Adrenal gland (tissue), 12 donors: Measurements from ENCODE around the gene TDRD10. TPM values are rescaled to one million over a fixed set of nuclear protein-coding genes. Genes with fewer than 3 reads are reported as not detected.

Experiments used
- DNase-seq, 7 donors: peaks; one replicate each; pipeline ENCODE4 v3.0.0-alpha.2; 2019 to 2020
- H3K27ac ChIP-seq, 5 donors: fragments of 200-600 bp; sonication (generic) in 4 of 5; 1 replicate in 3 of 5; 2 replicates in 2 of 5; pipeline versions ENCODE4 v1.5.1 to v1.8.0; 2016 to 2020; ENCODE audit warnings: mild to moderate bottlenecking in 1 of 5
- H3K27me3 ChIP-seq: fragments of 200-600 bp; 2 replicates; pipeline ENCODE4 v1.8.0; 2021
- H3K36me3 ChIP-seq, 2 donors: fragments of 200-600 bp; replicated peaks in 1 of 2; 1 replicate in 1 of 2; 2 replicates in 1 of 2; pipeline versions ENCODE4 v1.5.1 to v1.8.0; 2018 to 2022
- H3K4me1 ChIP-seq, 2 donors: fragments of 200-600 bp; replicated peaks in 1 of 2; 1 replicate in 1 of 2; 2 replicates in 1 of 2; pipeline versions ENCODE4 v1.5.1 to v1.8.0; 2018 to 2021
- H3K4me3 ChIP-seq, 4 donors: fragments of 200-600 bp; sonication (generic) in 3 of 4; one replicate each; pipeline ENCODE4 v1.5.1; 2016 to 2018
- H3K9me3 ChIP-seq, 3 donors: fragments of 200-600 bp; sonication (generic) in 1 of 3; replicated peaks in 1 of 3; 1 replicate in 2 of 3; 2 replicates in 1 of 3; pipeline versions ENCODE4 v1.5.1 to v1.8.0; 2016 to 2021
- POLR2A ChIP-seq, 2 donors: fragments of 450-650 bp; IDR thresholded peaks; one replicate each; pipeline ENCODE4 v1.6.1; 2017; ENCODE audit warnings: antibody characterized with exemption in 2 of 2, mild to moderate bottlenecking in 2 of 2, moderate library complexity in 1 of 2
- WGBS, 4 donors: extraction: QIAGEN DNeasy Blood & Tissue Kit in 2 of 4; methylation state at CpG; one replicate each; pipeline versions ENCODE4 v1.1.5 to v1.1.7; 2013 to 2017; 5-methylcytosine and 5-hydroxymethylcytosine counted together
- intact Hi-C, 2 donors: fragments of 100-400 bp; cut with DNase I; formaldehyde crosslinking; loops; one replicate each; pipeline versions ENCODE4 v1.14.1 to v1.15.0; 2022 to 2023
- polyA plus RNA-seq, 3 donors: library from polyadenylated mRNA; stranded (reverse); fragments of 200-250 nt in 2 of 3; fragments of 350-450 nt in 1 of 3; fragmentation: Illumina TruSeq in 1 of 3; extraction: RNeasy Lipid Tissue Mini Kit (QIAGEN cat#74804) in 1 of 3; gene quantifications; one replicate each; pipeline ENCODE4 v1.2.3, GENCODE V29; 2013 to 2014
- total RNA-seq, 9 donors: library from RNA; depleted of rRNA in 4 of 9; stranded (reverse); fragments of >200 nt in 4 of 9; fragments of 120-200 nt in 1 of 9; fragmentation: NEBNext Ultra II Directional in 1 of 9; extraction: Animal tissue kit (Norgen Biotek cat#: 25700) in 1 of 9; gene quantifications; one replicate each; pipeline versions ENCODE4 v1.1.0 to v1.2.4, GENCODE V29; 2013 to 2023
- TF ChIP-seq, protein P1 (sequence below), 6 experiments: fragments of 450-650 bp in 4 of 6; fragments of 200-600 bp in 2 of 6; sonication (generic) in 1 of 6; IDR thresholded peaks; 1 replicate in 5 of 6; 2 replicates in 1 of 6; pipeline versions ENCODE4 v1.5.1 to v1.8.0; 2016 to 2021; ENCODE audit warnings: antibody characterized with exemption in 6 of 6, mild to moderate bottlenecking in 2 of 6, moderate library complexity in 1 of 6
- donor health status: healthy with polysubstance abuse.
- donor health status: Bipolar disorder and iron deficiency.
- donor health status: DM: yes; HTN: yes; CAD: no.
- donor health status: DM: no; HTN: no; CAD: no.
- donor health status: DM: no; HTN: no; CAD: no.
- donor health status: DM: yes; HTN: yes; CAD: no.

Gene TDRD10
- total and polyA plus RNA-seq, 12 donors, result 0.55 to 24.9 (median 3.6) TPM; not detected in 1

DNA sequence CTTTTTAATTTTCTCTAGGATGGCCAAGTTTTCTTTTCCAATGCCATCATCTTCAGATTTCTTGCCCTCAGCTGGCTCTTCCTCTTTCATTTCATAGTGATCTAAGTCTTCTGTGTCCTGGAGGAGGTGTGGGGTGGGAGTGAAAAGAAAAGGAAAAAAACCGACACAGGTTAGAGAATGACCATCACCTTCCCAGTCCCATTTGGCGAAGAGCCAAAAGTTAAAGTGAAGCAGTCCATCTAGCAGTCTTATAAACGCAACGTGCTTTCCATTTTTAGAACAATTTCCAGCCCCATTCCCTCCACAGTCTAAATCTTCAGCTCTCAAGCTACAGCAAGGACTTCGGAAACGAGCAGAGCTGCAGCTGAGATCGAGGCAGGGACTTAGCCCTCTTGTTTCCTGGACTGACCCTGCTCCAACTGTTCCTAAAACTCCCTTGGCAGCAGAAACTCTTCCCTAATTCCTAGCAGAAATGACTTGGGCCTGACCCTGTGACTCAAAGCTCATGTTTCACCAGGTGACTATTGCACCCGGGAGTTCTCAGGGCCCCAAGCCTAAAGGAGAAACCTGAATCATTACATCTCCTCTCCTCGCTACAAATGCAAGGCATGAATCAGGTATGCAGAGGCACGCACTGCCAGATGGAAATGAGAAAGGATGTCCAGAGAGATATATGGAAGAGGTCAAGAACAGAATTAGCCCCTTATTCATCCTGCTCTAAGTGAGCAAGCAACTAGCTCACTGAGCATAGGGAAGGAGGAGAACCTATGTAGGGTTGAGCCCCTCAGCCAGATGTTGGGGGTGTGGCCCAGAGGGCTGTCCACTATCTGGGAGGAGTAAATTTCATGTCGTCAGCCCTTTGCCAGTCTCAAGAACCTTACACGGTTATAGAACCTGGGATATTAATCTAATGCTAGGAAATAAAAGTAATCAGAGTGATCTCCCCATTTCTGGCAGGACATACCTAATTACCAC lies 51.3 kb downstream of the TDRD10 start:
- DNase-seq, result no peak
- intact Hi-C loops, result no loop called here
- Histone ChIP-seq H3K9me3 (no peaks in the 10 kb centered on the region), H3K27ac (no peak overlapping the region), H3K27me3 (no peaks in the 10 kb centered on the region), H3K36me3 (peaks cover 0 to 70% of the 10 kb centered on the region in 2 donors), H3K4me3 (no peak overlapping the region), H3K4me1 (peaks cover 20 to 34% of the 10 kb centered on the region in 2 donors)
- 60 to 73% (median 65%) methylated on average over 12 of the region's 12 CpGs for WGBS, 4 donors
- TF ChIP-seq, protein P1, sequence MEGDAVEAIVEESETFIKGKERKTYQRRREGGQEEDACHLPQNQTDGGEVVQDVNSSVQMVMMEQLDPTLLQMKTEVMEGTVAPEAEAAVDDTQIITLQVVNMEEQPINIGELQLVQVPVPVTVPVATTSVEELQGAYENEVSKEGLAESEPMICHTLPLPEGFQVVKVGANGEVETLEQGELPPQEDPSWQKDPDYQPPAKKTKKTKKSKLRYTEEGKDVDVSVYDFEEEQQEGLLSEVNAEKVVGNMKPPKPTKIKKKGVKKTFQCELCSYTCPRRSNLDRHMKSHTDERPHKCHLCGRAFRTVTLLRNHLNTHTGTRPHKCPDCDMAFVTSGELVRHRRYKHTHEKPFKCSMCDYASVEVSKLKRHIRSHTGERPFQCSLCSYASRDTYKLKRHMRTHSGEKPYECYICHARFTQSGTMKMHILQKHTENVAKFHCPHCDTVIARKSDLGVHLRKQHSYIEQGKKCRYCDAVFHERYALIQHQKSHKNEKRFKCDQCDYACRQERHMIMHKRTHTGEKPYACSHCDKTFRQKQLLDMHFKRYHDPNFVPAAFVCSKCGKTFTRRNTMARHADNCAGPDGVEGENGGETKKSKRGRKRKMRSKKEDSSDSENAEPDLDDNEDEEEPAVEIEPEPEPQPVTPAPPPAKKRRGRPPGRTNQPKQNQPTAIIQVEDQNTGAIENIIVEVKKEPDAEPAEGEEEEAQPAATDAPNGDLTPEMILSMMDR (IDR thresholded peaks at IDR 0.05), result no peak
- no peak for TF ChIP-seq POLR2A (IDR thresholded peaks at IDR 0.05)

DNA sequence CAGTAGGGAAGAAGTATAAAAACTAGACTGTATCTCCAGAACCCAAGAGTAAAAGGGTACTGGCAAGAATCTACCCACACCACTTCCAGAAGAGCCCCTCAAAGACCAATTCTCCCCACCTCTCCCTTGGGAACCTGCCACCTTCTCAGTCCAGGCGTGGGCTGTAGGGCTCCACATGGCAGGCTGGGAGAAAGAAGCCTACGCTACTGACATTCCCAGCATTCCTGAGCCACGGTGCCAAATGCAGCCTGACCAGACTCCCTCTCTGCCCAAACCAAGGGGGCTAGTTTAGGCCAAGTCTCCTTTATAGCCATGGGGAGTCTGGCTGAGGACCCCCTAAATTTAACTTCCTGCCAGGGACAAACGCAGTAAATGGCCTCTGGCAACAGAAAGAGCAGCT lies 54.4 kb downstream of the TDRD10 start:
- intact Hi-C loops, result loop anchor here in 1 of 2 donors (5.0 kb wide), 1 partner anchor 64 kb away; no protein-coding TSS in a partner anchor
- Histone ChIP-seq H3K27me3 (no peaks in the 10 kb centered on the region), H3K36me3 (peaks cover 0 to 44% of the 10 kb centered on the region in 2 donors), H3K27ac (peak overlapping the region in 2 of 5 donors; percentile 31 to 35), H3K4me1 (peaks cover 17 to 32% of the 10 kb centered on the region in 2 donors), H3K9me3 (no peaks in the 10 kb centered on the region), H3K4me3 (peak overlapping the region in 1 of 4 donors; percentile 94)
- peak in 2 of 7 donors; percentile 22 to 37 for DNase-seq
- 4 to 34% (median 31%) methylated on average over 4 of the region's 4 CpGs for WGBS, 4 donors
- TF ChIP-seq POLR2A (IDR thresholded peaks at IDR 0.05), result no peak
- TF ChIP-seq, protein P1 (IDR thresholded peaks at IDR 0.05), result no peak

DNA sequence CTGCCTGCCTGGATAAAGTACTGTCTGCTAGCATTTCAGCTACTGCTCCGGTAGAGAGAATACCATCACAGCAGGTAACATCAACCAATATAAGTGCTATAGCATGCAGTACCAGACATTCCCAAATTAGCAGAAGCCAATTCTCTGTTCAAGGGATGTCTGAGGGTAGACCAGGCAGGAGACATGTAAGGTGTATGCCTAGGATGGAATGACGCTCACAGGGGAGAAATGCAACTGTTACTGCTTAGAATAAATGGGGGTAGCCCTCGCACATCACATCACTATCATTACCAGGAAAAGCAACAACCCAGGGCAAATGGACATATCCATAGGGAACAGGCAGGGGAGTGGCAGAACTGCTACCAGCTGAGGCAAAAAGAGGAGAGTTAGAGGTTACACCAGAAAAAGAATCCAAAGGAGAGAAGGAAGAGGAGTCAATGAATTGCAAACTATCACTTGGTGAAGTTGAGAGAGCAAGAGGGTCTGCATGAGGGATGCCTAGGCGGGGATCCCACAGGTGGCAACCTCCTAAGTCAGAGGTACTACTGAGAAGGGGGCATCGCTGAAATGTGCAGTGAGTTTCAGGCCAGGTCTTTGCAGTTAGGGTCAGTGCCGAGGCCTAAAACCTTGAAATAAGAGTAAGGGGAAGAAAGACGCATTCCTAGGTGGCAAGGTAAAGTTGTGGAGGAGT lies 55.4 kb downstream of the TDRD10 start:
- H3K27me3 ChIP-seq, result no peaks in the 10 kb centered on the region
- no peaks in the 10 kb centered on the region for H3K9me3 ChIP-seq
- WGBS, 4 donors, result 12 to 16% (median 14%) methylated on average over 7 of the region's 7 CpGs
- no peak for DNase-seq
- intact Hi-C loops, result loop anchor here in 1 of 2 donors (5.0 kb wide), 1 partner anchor 65 kb away; no protein-coding TSS in a partner anchor
- peak overlapping the region in 2 of 5 donors; percentile 94 to 98 for H3K27ac ChIP-seq
- TF ChIP-seq, protein P1 (IDR thresholded peaks at IDR 0.05), result no peak
- TF ChIP-seq POLR2A (IDR thresholded peaks at IDR 0.05), result no peak
- H3K4me1 ChIP-seq, result peaks cover 17 to 32% of the 10 kb centered on the region in 2 donors
- peaks cover 0 to 34% of the 10 kb centered on the region in 2 donors for H3K36me3 ChIP-seq
- peak overlapping the region in 3 of 4 donors; percentile 49 to 94 (median 75) for H3K4me3 ChIP-seq
